CD4-positive, alpha-beta T cell (primary cell): ENCODE data around the gene SEMA4B. TPM values are rescaled to one million over a fixed set of nuclear protein-coding genes. Genes with fewer than 3 reads are reported as not detected.
A peak's percentile ranks its signal among the peaks of the same experiment; 100 is the strongest.

ENCODE experiments used
- ATAC-seq: fragments of 200-7000 bp; cut with Tn5 transposase; one replicate; pipeline ENCODE4 v1.10.0; 2022; ENCODE audit warnings: mild to moderate bottlenecking; ENCODE audit not compliant: poor library complexity
- CTCF ChIA-PET: fragments of 350-600 bp; sonication (Branson Sonifier 250); formaldehyde crosslinking; loops from one replicate; lab custom pipeline; 2021; ENCODE audit warnings: antibody characterized with exemption, inconsistent platforms; lab: Charles Lee
- POLR2A ChIA-PET: fragments of 350-600 bp; sonication (Branson Sonifier 250); formaldehyde crosslinking; loops from one replicate; lab custom pipeline; 2021; ENCODE audit warnings: antibody characterized with exemption, inconsistent platforms; lab: Charles Lee
- DNase-seq, 14 experiments: peaks; one replicate each; pipeline ENCODE4 v3.0.0-alpha.2; 2013 to 2020; ENCODE audit warnings: mixed read lengths in 2 of 14
- H3K27ac ChIP-seq, 2 donors: one replicate each; pipeline versions ENCODE4 v1.5.1 to v1.7.0; 2013; ENCODE audit warnings: low read length in 2 of 2, low read depth in 1 of 2, mild to moderate bottlenecking in 1 of 2
- H3K27me3 ChIP-seq, 2 experiments: 1 replicate in 1 of 2; 2 replicates in 1 of 2; pipeline versions ENCODE4 v1.6.1 to v1.7.0; 2013; ENCODE audit warnings: low read length in 2 of 2, control low read depth in 1 of 2, mild to moderate bottlenecking in 1 of 2, moderate library complexity in 1 of 2; ENCODE audit not compliant: insufficient read depth in 2 of 2, control insufficient read depth in 1 of 2
- H3K36me3 ChIP-seq: one replicate; pipeline ENCODE4 v1.6.1; 2013; ENCODE audit warnings: low read length, control low read depth; ENCODE audit not compliant: insufficient read depth
- H3K4me1 ChIP-seq: one replicate; pipeline ENCODE4 v1.6.1; 2013; ENCODE audit warnings: low read length, control low read depth; ENCODE audit not compliant: insufficient read depth
- H3K4me3 ChIP-seq: one replicate; pipeline ENCODE4 v1.5.1; 2013; ENCODE audit warnings: mild to moderate bottlenecking, low read length, moderate library complexity
- H3K9me3 ChIP-seq, 2 experiments: 1 replicate in 1 of 2; 2 replicates in 1 of 2; pipeline versions ENCODE4 v1.6.1 to v1.7.0; 2013; ENCODE audit warnings: low read length in 2 of 2, mild to moderate bottlenecking in 2 of 2, control low read depth in 1 of 2, moderate library complexity in 1 of 2; ENCODE audit not compliant: control insufficient read depth in 1 of 2, insufficient read depth in 1 of 2
- H3K27ac Mint-ChIP-seq: one replicate; pipeline ENCODE4 v1.8.0; 2020; ENCODE audit warnings: mixed read lengths
- H3K27me3 Mint-ChIP-seq: one replicate; pipeline ENCODE4 v1.8.0; 2021; ENCODE audit warnings: mixed read lengths
- H3K36me3 Mint-ChIP-seq: one replicate; pipeline ENCODE4 v1.8.0; 2021; ENCODE audit warnings: low read depth, mixed read lengths
- H3K4me1 Mint-ChIP-seq: one replicate; pipeline ENCODE4 v1.8.0; 2021; ENCODE audit warnings: low read depth, mixed read lengths
- H3K4me3 Mint-ChIP-seq: one replicate; pipeline ENCODE4 v1.8.0; 2020; ENCODE audit warnings: mild to moderate bottlenecking, mixed read lengths
- H3K9me3 Mint-ChIP-seq: one replicate; pipeline ENCODE4 v1.8.0; 2020; ENCODE audit warnings: mixed read lengths
- CTCF ChIP-seq: fragments of 200-600 bp; IDR thresholded peaks from one replicate; pipeline ENCODE4 v1.8.0; 2022; ENCODE audit warnings: antibody characterized with exemption, mild to moderate bottlenecking
- intact Hi-C, 2 experiments: fragments of 100-400 bp; cut with DNase I in 1 of 2; cut with micrococcal nuclease in 1 of 2; formaldehyde crosslinking; loops; one replicate each; pipeline versions ENCODE4 v1.15.1 to v1.9.0; 2023 to 2025; cut with DNase I, micrococcal nuclease
- total RNA-seq, 174 experiments: library from RNA in 2 of 174; stranded (reverse) in 2 of 174; gene quantifications; one replicate each; pipeline ENCODE4 v1.2.3 and lab custom pipeline; 2021 to 2026

Gene SEMA4B
- total RNA-seq, 2 experiments from 2014 or later = 8.0 to 9.5 TPM

- POLR2A ChIA-PET = interaction anchor here (0.7 to 3.0 kb wide), 7 partner anchors 9 to 48 kb away, joined by 3 to 20 read pairs (median 5); partner anchors contain the start of genes CIB1, GDPGP1, NGRN and SEMA4B
- peak overlapping the region; percentile 63 for H3K27ac Mint-ChIP-seq
- H3K4me1 Mint-ChIP-seq = peaks cover 17% of the 10 kb centered on the region
- no peaks in the 10 kb centered on the region for H3K36me3 Mint-ChIP-seq
- ATAC-seq (no peak), DNase-seq (no peak)
- Histone ChIP-seq H3K9me3 (no peaks in the 10 kb centered on the region), H3K4me1 (peaks cover 19% of the 10 kb centered on the region), H3K36me3 (no peaks in the 10 kb centered on the region), H3K27me3 (no peaks in the 10 kb centered on the region), H3K4me3 (peak overlapping the region; percentile 61), H3K27ac (no peak overlapping the region)
- H3K27me3 Mint-ChIP-seq = no peaks in the 10 kb centered on the region
- CTCF ChIA-PET = interaction anchor here (0.5 to 1.4 kb wide), 6 partner anchors 8 to 105 kb away, joined by 3 to 4 read pairs (median 4); no protein-coding TSS in a partner anchor
- TF ChIP-seq CTCF = no peak
- H3K9me3 Mint-ChIP-seq = no peaks in the 10 kb centered on the region
- H3K4me3 Mint-ChIP-seq = peak overlapping the region; percentile 47
- intact Hi-C loops = no loop called here
Observed at GRCh38 chr15:90248789-90249202, 47.7 kb downstream of the SEMA4B start.

DNA sequence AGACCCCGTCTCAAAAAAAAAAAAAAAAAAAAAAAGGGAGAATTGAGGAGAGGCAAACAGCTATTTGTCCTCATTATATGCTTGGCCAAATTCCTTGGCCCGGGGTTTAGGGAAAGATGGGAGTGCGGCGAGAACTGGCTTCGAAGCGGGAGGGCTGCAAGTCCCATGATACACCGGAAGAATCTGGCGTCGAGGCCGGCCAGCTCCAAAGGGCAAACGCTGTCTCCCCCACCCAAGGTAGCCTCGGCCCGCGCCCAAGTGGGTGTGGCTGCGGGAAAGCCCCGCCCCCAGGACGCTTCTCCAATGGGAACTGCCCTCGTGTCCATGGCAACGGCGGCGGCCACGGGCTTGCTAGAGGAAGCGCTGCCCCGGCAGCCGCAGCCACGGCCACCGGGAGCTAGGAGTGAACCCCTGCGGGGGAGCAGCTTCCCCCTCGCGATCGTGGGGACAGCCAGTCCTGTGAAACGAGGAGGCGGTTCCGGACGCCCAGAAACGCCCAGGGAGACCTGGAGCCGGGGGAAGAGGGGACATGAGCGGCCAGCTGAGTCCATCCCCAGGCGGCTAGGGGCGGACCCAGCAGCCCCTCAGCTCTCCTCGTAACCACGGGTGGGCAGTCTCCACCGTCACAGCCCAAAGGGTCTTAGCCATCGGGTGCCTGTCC lies 48.2 kb downstream of the SEMA4B start, which contains the start of gene TTLL13:
Gene TTLL13, plus strand, starts transcription at position 354 of the 661 bp plus-strand sequence. CDS start 1,075 bp downstream, outside the sequence.
- no peaks in the 10 kb centered on the region for H3K27me3 ChIP-seq
- DNase-seq (peak; percentile 33 to 87 (median 60)), ATAC-seq (peak; percentile 70)
- ChIA-PET CTCF (interaction anchor here (0.5 to 1.4 kb wide), 5 partner anchors 8 to 106 kb away, joined by 3 to 4 read pairs (median 4); no protein-coding TSS in a partner anchor), POLR2A (interaction anchor here (0.7 to 3.0 kb wide), 7 partner anchors 9 to 48 kb away, joined by 3 to 20 read pairs (median 5); partner anchors contain the start of genes CIB1, GDPGP1, NGRN and SEMA4B)
- no peak for TF ChIP-seq CTCF
- Mint-ChIP-seq H3K9me3 (no peaks in the 10 kb centered on the region), H3K4me3 (peak within 1 kb of the TSS; percentile 76), H3K4me1 (peaks cover 17% of the 10 kb centered on the region), H3K36me3 (no peaks in the 10 kb centered on the region), H3K27me3 (no peaks in the 10 kb centered on the region), H3K27ac (peak within 1 kb of the TSS; percentile 63)
- peak within 1 kb of the TSS; percentile 61 for H3K4me3 ChIP-seq
- no peaks in the 10 kb centered on the region for H3K36me3 ChIP-seq
- intact Hi-C loops = no loop called here
- H3K9me3 ChIP-seq = no peaks in the 10 kb centered on the region
- no peak within 1 kb of the TSS for H3K27ac ChIP-seq
- H3K4me1 ChIP-seq = peaks cover 19% of the 10 kb centered on the region

GRCh38 chr15:90257776-90258175 lies 56.6 kb downstream of the SEMA4B start:
- Mint-ChIP-seq H3K36me3 (no peaks in the 10 kb centered on the region), H3K9me3 (no peaks in the 10 kb centered on the region), H3K27me3 (no peaks in the 10 kb centered on the region), H3K4me1 (no peaks in the 10 kb centered on the region), H3K27ac (no peak overlapping the region), H3K4me3 (no peak overlapping the region)
- H3K4me1 ChIP-seq = no peaks in the 10 kb centered on the region
- H3K9me3 ChIP-seq = no peaks in the 10 kb centered on the region
- no peak for DNase-seq
- intact Hi-C loops = no loop called here
- no peaks in the 10 kb centered on the region for H3K36me3 ChIP-seq
- TF ChIP-seq CTCF = no peak
- no peaks in the 10 kb centered on the region for H3K27me3 ChIP-seq
- no peak overlapping the region for H3K4me3 ChIP-seq
- ChIA-PET CTCF (no interaction called here), POLR2A (interaction anchor here (0.8 kb wide), 1 partner anchor 9 kb away, joined by 3 read pairs; no protein-coding TSS in a partner anchor)
- ATAC-seq = no peak
- H3K27ac ChIP-seq = no peak overlapping the region
